ENCODE measurements around the gene CADPS2.

CADPS2 gene

DNA sequence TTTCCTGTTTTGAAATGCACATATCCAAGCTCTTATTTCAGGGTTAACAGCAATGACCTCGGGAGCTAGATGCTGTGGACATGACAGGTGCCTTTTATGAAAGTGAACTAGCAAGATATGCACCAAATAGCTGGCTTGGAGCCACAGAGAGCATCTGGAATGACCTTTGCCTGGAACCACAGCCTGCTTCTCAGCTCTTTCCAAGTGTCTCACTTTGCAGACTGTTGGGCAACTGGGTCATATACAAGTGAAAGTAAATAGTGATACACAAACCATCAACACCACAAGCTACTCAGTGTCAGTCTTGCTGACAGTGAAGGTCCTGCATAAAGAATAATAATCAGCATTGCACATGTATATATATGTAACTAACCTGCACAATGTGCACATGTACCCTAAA is 370.9 kb downstream of the CADPS2 start:
- no peak for DNase-seq

DNA sequence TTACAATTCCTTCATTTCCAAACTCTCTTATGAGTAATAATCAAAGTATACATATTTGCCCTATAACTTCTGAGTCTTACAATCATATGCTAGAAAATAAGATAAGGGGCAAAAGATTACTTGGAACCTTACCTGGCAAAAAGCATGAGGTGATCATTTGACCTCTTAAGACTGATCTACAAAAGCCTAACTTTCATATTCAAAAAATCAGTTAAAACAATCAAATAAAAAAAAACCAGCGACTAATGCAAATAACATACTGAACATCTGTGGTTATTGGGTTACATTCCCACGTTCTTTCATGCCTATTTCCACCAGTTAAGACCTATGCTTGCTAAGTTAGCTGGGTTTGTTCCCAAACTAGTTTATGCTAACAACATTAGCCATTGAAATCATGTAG is 375.0 kb downstream of the CADPS2 start:
- no peak for DNase-seq

DNA sequence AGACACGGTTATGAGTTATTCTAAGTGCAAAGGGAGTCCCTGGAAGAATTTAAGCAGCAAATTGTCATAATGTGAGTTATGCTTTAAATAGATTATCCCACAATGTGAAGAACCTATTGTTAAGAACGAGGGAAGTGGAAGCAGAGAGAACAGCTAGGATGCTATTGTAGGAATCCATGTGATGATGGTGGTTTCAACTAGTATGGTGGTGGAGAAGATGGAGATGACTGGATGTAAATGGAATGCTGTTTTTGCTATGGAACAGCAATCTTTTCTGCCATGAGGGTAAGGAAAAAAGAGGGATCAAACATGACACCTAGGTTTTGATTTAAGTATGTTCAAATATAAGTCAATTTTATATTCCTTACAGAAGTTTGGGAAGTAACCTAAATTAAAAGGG is 378.7 kb downstream of the CADPS2 start:
- no peak for DNase-seq

DNA sequence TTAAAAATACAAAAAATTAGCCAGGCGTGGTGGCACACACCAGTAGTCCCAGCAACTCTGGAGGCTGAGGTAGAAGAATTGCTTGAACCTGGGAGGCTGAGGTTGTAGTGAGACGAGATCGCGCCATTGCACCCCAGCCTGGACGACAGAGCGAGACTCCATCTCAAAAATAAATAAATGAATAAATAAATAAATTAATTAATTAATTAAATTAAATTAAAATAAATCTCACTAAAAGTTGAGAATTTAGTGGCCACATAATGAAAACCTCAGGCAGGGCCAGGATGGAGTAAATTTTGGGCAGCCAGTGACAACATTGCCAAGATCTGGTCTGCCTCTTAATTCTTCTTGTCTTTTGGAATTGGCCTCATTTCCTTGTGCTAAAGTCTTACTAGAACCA is 394.3 kb downstream of the CADPS2 start:
- no peak for DNase-seq

DNA sequence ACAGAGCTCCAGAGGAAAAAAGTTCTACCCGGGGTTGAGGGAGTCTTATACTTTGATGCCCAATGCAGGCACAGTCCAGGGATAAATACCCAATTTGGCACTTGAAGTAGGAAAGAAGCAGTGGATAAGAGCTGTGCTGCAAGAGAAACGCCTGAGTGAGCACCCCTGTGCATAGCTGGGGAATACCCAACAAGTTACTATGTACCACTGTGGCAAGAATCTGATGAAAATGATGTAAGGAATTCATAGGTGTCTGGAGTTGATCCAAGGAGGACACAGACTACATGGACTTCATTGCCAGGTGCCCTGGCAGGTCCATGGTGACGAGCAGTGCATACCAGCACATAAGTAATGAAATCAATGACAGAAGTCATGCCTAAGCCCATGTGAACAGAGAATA is 398.0 kb downstream of the CADPS2 start:
- no peak for DNase-seq

DNA sequence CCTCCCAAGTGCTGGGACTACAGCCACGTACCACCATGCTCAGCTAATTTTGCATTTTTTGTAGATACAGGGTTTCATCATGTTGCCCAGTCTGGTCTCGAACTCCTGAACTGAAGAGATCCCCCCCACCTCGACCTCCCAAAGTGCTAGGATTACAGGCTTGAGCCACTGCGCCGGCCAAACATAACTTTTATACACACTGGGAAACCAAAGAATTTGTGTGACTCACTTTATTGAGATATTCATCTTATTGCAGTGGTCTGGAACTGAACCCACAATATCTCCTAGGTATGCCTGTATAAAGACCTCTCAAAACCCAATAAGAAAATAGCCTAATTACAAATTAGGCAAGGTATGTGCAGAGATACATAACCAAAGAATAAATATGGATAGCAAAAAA is 399.1 kb downstream of the CADPS2 start:
- no peak for DNase-seq

DNA sequence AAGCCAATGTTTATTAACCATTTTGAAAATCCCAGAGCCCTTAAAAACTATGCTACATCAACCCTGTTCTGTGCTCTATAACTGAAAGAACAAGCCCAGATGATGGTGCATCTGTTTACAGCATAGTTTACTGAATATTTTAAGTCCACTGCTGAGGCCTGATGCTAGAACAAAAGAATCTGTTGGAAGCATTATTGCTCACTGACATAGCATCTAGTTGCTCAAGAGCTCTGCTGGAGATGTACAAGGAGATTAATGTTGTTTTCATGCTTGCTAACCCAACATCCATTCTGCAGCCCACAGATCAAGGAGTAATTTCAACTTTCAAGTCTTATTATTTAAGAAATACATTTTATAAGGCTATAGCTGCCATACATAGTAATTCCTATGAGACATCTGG is 400.4 kb downstream of the CADPS2 start:
- DNase-seq, result no peak

DNA sequence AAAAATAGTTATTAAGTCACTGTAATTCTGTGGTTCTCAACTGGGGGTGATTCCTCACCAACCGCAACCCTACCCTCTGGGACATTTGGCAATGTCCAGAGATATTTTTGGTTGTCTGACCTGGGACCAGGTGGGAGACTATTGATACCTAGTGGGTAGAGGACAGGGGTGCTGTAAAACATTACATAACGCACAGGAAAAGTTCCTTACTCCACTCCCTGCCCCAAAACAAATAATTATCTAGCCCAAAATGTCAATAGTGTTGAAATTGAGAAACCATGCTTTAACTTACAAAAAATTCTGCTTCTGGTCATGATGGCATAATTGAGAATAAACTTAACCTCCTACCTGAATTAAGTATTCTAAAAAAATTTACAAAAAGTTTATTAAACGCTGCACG is 404.0 kb downstream of the CADPS2 start:
- DNase-seq, result no peak

DNA sequence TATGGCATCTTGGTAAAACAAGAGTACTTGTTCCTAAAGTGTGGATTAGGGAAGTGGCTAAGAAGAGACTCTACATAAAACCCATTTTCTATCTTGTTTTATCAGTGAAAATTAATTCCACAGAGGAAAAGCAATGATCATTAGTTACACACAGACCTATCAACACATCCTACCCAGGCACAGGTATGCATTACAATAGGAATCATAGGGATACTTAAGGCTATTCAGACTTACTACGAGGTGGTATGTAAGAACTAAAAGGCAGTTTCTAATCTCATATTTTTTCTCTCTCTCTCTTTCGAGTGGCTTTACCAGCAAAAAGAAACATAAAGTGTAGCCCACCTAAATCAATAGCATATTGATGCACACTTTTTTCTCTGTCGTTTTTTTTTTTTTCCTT is 415.4 kb downstream of the CADPS2 start:
- no peak for DNase-seq

DNA sequence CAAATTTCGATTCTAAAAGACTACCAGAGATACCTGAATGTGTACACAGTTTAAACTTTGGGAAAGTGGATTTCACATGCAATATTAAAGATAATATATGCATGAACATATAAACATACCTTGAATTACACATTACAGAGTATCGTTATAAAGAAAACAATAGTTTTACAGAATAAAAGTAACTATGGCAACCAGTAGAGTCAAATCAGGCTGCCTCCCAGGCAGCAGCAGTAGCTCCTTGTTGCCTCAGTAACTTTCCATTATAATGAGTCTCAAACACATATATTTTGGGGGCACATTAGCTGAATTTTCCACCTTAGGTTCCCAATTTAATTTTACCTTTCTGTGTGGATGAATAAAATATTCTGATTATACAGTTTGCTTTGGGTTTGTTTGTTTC is 417.3 kb downstream of the CADPS2 start:
- DNase-seq, result no peak

DNA sequence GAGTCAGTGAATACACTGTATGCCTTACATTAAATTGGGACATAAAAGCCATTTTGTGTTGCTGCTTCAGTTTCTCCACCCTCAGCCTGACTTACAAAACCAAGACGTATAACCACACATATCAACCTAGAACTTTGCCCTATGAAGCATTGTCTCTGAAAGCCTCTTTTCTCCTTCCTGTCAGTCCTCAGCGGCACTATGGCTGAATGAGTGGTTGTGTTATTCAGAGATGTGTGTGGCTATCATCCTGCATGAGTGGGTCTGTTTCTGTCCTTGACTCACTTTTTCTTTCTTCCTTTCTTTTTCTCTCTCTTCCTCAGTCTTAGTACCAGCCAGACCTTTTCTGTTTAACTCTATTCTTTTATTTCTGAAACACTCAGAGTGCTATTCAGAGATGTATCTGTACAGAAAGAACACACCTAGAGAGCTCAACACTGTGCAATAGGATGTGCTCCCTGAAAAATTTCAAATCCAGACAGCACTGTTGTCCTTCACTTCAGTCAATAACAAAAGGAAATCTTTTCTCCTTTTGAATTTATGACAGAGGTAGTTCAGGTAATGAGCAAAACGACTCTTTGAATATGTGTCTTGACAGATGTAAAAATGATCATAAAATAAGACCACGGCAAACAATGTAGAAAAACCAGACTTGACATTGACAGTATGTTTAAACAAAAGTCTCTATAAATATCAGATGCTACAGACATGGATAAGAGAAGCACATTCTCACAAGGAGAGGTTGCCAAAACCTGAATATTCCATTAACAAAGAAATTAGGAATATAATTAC is 418.4 kb downstream of the CADPS2 start:
- no peak for DNase-seq

DNA sequence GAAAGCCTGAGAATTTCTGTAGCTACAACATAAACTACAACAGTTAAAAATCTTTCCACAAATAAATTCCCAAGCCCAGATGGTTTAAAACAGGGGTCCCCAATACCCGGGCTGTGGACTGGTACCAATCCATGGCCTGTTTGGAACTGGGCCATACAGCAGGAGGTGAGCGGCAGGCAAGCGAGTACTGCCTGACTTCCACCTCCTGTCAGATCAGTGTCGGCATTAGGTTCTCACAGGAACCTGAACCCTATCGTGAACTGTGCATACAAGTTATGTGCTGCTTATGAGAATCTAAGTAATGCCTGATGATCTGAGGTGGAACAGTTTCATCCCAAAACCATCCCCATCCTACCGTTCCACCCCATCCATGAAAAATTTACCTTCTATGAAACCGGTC is 421.0 kb downstream of the CADPS2 start:
- DNase-seq, result no peak

DNA sequence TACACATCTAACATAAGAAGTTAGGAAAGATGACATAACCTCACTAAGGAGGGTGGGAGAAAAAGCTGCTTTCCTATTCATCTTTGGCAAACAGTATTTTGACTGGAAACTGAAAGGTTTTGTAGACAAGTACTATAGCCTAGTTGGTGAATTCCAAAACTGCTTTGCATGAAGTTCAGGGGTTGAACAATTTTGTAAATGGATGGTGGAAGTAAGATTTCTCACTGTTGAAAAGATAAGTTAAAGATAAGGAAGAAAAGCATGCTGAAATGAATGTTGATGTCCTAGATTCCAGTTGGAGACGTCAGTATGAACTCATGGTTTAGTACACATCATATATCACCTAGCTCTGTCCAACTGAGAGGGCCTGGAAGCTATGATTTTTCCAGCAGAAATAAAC is 422.6 kb downstream of the CADPS2 start:
- no peak for DNase-seq

DNA sequence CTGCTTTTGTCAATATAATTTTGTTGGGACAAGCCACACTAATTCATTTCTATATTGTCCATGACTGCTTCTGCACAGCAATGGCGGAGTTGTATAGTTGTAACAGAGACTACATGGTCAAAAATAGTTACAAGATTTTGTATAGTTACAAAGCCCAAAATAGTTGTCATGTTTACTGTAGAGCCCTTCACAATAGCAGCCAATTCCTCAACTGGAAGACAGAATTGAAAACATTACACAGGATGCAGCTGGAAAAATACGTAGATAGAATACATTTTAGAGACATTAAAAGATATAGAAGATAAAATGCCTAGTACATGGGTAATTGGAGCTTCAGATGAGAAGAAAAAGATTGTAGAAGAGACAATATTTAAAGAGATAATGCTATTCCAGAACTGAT is 425.3 kb downstream of the CADPS2 start:
- no peak for DNase-seq

DNA sequence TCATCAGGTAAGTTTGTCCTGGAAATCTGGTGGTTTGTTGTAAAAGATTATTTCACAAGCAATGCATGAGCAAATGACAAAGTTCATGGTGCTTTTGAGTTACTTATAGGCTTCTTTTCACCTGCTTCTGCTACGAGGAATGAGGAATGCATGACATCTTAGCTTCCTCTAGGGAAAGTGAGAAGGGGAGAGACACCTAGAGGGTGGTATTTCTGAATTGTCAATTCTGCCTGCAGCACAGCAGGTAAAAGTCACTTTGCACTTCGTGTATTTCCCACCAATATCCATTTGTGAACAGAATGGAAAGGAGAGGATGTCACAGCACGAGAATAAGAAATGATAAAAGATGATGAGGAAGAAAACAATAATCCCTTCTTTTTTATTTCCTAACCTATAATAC is 428.3 kb downstream of the CADPS2 start:
- DNase-seq, result no peak

DNA sequence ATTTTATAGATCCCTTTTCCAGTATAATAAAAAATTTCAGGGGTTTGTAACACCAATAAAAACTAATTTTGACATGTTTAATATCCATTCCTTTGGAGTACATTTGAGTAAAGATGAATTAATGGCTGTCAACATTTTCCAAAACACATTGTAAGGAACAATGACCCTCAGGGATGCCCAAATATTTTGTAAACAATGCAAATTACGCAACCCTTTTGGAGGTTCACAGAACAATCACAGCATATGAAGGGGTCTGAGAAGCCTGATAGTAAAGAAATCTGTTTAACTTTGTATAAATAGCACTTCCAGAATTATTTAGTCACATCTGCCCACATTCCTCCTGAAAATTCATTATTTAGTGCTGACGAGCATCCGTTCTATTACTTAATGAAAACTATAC is 428.9 kb downstream of the CADPS2 start:
- DNase-seq, result no peak

DNA sequence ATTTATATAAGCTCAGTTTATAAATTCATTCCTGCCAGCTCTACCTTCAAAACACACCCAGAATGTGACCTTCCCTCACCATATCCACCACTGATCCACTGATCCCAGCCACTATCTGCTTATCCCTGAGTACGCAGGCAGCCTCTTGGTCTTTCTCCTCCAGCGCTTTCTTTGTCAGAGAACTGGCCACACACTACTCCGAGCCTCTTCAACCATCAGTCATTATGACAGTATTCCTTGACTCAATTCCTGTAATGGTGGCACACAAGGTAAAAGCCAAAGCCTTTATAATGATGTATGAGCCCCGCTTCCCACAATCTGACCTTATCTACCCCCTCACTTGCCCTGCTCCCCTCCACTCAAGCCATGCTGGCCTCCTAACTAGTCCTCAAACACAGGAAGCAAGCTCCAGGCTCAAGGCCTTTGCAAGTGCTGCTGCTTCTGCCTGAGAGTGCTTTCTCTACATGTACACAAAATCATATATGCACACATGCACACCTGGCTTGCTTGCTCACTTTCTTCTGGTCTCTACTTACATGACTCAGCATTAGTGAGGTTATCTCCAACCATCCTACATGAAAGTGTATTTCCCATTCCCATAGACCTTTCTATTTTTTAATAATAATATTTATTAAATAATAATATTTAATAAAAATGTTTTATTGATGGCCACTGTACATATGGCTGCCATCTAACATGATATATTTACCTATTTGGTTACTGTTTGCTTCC is 431.3 kb downstream of the CADPS2 start:
- DNase-seq, result no peak

DNA sequence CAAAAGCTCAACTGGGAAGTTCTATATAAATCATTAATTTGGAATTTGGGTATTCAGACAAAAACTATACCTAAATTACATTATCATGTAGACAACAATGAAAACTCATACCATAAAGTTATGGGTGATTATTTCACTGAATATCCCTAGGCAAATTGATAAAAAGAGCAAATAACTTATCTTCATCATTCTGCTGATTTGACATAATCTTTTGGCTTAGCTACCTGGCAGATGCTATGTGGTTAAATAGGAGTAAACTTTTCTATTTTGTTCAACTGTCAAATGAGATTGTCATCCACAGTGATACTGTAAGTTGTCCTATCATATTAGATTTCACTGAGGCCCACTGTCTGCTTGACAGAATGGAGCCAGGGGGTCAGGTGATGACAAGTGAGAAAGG is 432.8 kb downstream of the CADPS2 start:
- no peak for DNase-seq

DNA sequence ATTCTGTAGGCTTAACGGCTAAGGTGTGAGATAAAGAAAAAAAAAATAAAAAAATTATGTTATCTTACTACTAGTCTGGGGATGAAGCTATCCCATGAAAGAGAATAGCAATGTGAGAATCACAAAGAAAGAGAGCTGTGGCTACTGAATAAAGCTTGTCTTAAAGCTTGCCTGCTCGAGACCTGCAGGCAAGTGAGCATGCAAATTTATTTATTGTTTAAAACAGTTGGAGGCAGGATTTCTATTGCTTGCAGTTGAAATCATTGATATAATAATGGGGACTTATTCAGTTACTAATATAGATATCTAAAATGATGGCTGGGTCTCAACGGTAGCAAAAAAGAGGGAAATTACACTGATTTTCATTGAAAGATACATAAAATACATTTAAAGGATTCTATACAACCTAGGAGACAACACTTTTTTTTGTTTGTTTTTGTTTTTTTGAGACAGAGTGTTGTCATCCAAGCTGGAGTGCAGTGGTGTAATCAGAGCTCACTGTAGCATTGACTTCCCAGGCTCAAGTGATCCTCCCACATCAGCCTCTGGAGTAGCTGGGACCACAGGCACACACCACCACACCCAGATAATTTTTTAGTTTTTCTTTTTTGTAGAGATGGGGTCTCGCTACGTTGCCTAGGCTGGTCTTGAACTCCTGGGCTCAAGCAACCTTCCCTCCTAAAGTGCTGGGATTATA is 437.2 kb downstream of the CADPS2 start:
- no peak for DNase-seq

DNA sequence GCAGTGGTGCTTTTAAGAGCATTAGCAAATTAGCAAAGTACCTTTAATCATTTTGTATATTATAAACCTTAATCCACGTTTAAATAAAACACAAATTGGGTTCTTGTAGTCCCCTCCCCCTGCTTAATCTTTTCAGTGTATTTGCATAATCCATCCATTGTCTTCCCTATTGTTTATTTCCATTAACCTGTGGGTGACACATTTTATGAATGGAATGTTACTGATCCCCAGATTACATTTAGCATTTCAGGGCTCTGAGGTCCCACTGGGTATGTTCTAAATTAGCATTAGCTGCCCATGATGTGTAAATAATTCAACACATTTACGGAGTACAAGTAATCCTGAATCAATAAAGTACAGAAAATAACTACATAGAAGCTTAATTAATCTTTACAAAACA is 443.3 kb downstream of the CADPS2 start:
- DNase-seq, result no peak

DNA sequence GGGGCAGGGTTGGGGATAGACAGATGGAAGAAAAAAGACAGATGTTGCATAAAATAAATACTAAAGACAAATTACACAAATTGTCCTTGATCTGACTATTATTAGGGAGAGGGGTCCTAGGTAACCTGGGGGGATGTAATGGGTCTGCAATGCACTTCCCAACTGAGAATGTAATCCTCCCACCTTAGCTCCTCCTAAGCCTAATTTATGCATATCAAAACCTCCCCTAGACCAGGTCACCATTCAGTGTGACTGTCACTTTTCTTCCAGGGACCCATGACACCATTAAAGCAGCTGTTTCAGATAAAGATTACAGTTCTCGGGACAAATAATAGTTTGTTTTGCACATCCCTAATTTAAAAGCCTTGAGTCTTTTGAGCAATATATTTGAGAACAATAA is 447.8 kb downstream of the CADPS2 start:
- DNase-seq, result no peak

DNA sequence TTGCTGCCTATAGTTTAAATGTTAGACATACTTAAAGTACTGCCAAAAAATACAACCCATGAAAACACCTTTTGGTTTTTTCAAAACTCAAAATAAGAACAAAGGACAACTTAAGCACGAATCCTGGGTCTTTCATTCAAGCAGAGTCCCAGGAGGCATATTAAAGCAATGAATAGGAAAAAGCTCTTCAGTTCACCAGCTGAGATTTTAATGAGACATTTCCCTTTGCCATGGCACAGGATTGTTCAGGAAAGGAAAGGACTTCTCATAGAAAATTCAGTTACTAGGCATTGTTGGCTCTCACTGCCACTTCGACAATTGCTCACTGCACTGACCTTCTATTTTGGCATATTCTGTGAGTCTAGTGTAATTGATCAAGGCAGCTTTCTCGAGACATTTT is 448.3 kb downstream of the CADPS2 start:
- DNase-seq, result no peak

DNA sequence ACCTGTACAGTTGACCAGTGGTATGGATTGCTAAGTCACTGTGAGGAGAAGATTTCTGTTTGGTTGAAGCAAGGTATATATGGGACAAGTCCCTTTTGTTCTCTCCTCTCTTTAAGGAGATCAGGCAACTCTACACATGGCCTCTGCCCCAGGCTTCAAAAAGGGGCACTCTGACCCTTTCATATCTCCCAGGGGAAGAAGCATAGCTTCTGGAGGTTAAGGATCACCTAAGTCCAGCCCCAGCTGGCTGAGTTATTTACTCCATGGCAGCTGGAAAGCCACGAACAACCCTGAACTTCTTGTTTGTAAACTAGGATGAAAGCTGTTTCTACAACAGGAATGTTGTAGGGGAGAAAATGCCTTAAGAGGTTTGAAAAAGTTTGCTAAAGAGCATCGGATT is 452.5 kb downstream of the CADPS2 start:
- no peak for DNase-seq

DNA sequence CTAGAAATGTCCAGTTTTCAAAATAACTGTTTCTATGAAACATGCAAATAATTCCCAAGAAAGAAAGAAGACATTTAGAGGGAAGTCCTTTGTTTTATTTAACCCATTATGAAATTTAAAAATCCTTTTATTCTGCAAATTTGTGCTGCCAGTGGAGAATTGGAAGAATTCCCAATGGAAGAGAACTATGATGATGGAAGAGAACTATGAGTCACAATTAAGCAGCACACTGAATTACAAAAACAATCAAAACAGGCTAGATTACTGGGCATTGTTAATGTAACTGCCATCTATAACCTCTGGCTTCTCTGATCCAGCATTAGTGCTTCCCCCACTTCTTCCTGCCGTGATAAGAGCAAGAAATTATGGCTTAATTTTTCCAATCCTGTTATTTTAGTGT is 455.6 kb downstream of the CADPS2 start:
- no peak for DNase-seq
